Measurements from ENCODE around the gene FSTL4.

DNA sequence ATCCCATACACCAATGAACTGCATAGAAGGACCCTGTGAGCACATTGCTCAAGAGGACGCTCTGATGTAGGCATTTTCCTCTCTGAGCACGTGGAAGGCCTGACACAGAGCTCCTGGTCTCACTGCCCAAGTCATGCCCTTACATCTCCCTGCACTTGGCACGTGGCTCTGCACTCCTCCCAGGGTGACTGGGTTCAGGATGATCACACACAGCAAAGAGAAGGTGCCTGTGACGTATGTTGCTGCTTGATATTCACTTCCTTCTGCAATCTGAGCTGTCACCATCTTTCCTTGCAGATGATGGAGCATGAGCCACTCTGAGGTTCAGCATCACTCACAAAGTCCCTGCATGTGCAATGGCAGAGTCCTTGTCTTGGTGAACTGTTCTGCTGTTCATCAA, 125.2 kb downstream of the FSTL4 start:
- TF ChIP-seq CTCF (IDR thresholded peaks at IDR 0.05) (no peak), POLR2A (IDR thresholded peaks at IDR 0.05) (no peak)

Data from transverse colon (tissue), 3 donors.